Endodermal cell (in vitro differentiated cells): ENCODE data around the gene GCLC. TPM values are rescaled to one million over a fixed set of nuclear protein-coding genes. Genes with fewer than 3 reads are reported as not detected.

Experiments used
- DNase-seq: peaks from one replicate; pipeline ENCODE4 v3.0.0-alpha.2; 2017
- H3K27ac ChIP-seq: 2 replicates; pipeline ENCODE4 v1.5.1; 2013; ENCODE audit warnings: mild to moderate bottlenecking, low read depth, low read length, moderate library complexity
- H3K27me3 ChIP-seq: 2 replicates; pipeline ENCODE4 v1.6.1; 2013; ENCODE audit warnings: mild to moderate bottlenecking, low read length, moderate library complexity; ENCODE audit not compliant: insufficient read depth, control insufficient read depth, poor library complexity, severe bottlenecking
- H3K36me3 ChIP-seq: 2 replicates; pipeline ENCODE4 v1.7.0; 2013; ENCODE audit warnings: mild to moderate bottlenecking, low read length, moderate library complexity; ENCODE audit not compliant: control insufficient read depth, insufficient read depth
- H3K4me1 ChIP-seq: one replicate; pipeline ENCODE4 v1.7.0; 2013; ENCODE audit warnings: low read length; ENCODE audit not compliant: control insufficient read depth, insufficient read depth
- H3K4me3 ChIP-seq: 2 replicates; pipeline ENCODE4 v1.5.1; 2013; ENCODE audit warnings: mild to moderate bottlenecking, low read length, moderate library complexity
- H3K9ac ChIP-seq: 2 replicates; pipeline ENCODE4 v1.6.1; 2013; ENCODE audit warnings: mild to moderate bottlenecking, low read length, moderate library complexity; ENCODE audit not compliant: poor library complexity, severe bottlenecking; ENCODE audit errors: extremely low read depth
- H3K9me3 ChIP-seq: 2 replicates; pipeline ENCODE4 v1.6.1; 2013; ENCODE audit warnings: mild to moderate bottlenecking, low read length, moderate library complexity; ENCODE audit not compliant: control insufficient read depth
- H3K27ac Mint-ChIP-seq: 2 replicates; pipeline ENCODE4 v1.8.0; 2020; ENCODE audit warnings: mixed read lengths
- H3K27me3 Mint-ChIP-seq: 2 replicates; pipeline ENCODE4 v1.8.0; 2021; ENCODE audit warnings: mild to moderate bottlenecking, mixed read lengths; ENCODE audit not compliant: insufficient read depth
- H3K36me3 Mint-ChIP-seq: 2 replicates; pipeline ENCODE4 v1.8.0; 2020; ENCODE audit warnings: low read depth, mixed read lengths
- H3K4me1 Mint-ChIP-seq: 2 replicates; pipeline ENCODE4 v1.8.0; 2020; ENCODE audit warnings: mixed read lengths
- H3K4me3 Mint-ChIP-seq: 2 replicates; pipeline ENCODE4 v1.8.0; 2020; ENCODE audit warnings: mild to moderate bottlenecking, moderate library complexity, mixed read lengths
- H3K9me3 Mint-ChIP-seq: 2 replicates; pipeline ENCODE4 v1.8.0; 2020; ENCODE audit warnings: mild to moderate bottlenecking, mixed read lengths
- WGBS, 2 experiments: methylation state at CpG; one replicate each; pipeline versions ENCODE4 v1.1.5 to v1.1.7; 2013; ENCODE audit warnings: missing lambda C conversion rate in 2 of 2, mixed read lengths in 1 of 2; ENCODE audit not compliant: insufficient coverage in 1 of 2, insufficient read length in 1 of 2; 5-methylcytosine and 5-hydroxymethylcytosine counted together
- total RNA-seq, 2 donors: library from RNA; stranded (reverse); fragmentation: NEBNext Ultra II Directional in 1 of 2; extraction: Animal tissue kit (Norgen Biotek cat#: 25700) in 1 of 2; gene quantifications; 2 replicates in 1 of 2; 3 replicates in 1 of 2; pipeline ENCODE4 v1.2.1, GENCODE V29; 2021
- TF ChIP-seq, protein P1 (sequence below): fragments of 200-600 bp; sonication (generic); conservative IDR thresholded peaks from 2 replicates; pipeline ENCODE4 v1.5.0; 2021; ENCODE audit warnings: antibody characterized with exemption, mild to moderate bottlenecking

GCLC gene
- total RNA-seq, 2 donors from 2014 or later, result 44.7 to 57.7 TPM

- 100% methylated on average over 1 of the region's 1 CpG; no CpG with 5 or more reads in 1 of the 2 experiments for WGBS, 2 experiments
Measured at GRCh38 chr6:53461041-53461656, 83.8 kb downstream of the GCLC start.

GRCh38 chr6:53458105-53458866 is 86.6 kb downstream of the GCLC start:
- Mint-ChIP-seq H3K27me3 (peaks cover 7% of the 10 kb centered on the region), H3K27ac (no peak overlapping the region), H3K9me3 (peaks cover 2% of the 10 kb centered on the region), H3K4me1 (no peaks in the 10 kb centered on the region), H3K36me3 (no peaks in the 10 kb centered on the region), H3K4me3 (no peak overlapping the region)
- TF ChIP-seq, protein P1, sequence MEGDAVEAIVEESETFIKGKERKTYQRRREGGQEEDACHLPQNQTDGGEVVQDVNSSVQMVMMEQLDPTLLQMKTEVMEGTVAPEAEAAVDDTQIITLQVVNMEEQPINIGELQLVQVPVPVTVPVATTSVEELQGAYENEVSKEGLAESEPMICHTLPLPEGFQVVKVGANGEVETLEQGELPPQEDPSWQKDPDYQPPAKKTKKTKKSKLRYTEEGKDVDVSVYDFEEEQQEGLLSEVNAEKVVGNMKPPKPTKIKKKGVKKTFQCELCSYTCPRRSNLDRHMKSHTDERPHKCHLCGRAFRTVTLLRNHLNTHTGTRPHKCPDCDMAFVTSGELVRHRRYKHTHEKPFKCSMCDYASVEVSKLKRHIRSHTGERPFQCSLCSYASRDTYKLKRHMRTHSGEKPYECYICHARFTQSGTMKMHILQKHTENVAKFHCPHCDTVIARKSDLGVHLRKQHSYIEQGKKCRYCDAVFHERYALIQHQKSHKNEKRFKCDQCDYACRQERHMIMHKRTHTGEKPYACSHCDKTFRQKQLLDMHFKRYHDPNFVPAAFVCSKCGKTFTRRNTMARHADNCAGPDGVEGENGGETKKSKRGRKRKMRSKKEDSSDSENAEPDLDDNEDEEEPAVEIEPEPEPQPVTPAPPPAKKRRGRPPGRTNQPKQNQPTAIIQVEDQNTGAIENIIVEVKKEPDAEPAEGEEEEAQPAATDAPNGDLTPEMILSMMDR, result no peak
- Histone ChIP-seq H3K4me3 (no peak overlapping the region), H3K27ac (no peak overlapping the region), H3K36me3 (no peaks in the 10 kb centered on the region), H3K9me3 (peaks cover 7% of the 10 kb centered on the region), H3K27me3 (peaks cover 5% of the 10 kb centered on the region), H3K4me1 (no peaks in the 10 kb centered on the region), H3K9ac (no peak overlapping the region)
- DNase-seq, result no peak
- WGBS, 2 experiments, result 89 to 100% methylated on average over 1 to 3 of the region's 3 CpGs

More at GRCh38 chr6:53461041-53461656, 83.8 kb downstream of the GCLC start:
- no peaks in the 10 kb centered on the region for H3K36me3 Mint-ChIP-seq
- H3K4me3 Mint-ChIP-seq, result no peak overlapping the region
- H3K9me3 Mint-ChIP-seq, result no peaks in the 10 kb centered on the region
- Histone ChIP-seq H3K9me3 (no peaks in the 10 kb centered on the region), H3K9ac (no peak overlapping the region), H3K27ac (no peak overlapping the region), H3K4me3 (no peak overlapping the region), H3K36me3 (no peaks in the 10 kb centered on the region), H3K4me1 (no peaks in the 10 kb centered on the region), H3K27me3 (peaks cover 5% of the 10 kb centered on the region)
- H3K4me1 Mint-ChIP-seq, result peaks cover 2% of the 10 kb centered on the region
- DNase-seq, result no peak
- TF ChIP-seq, protein P1, result no peak
- H3K27me3 Mint-ChIP-seq, result peaks cover 7% of the 10 kb centered on the region
- H3K27ac Mint-ChIP-seq, result no peak overlapping the region

DNA sequence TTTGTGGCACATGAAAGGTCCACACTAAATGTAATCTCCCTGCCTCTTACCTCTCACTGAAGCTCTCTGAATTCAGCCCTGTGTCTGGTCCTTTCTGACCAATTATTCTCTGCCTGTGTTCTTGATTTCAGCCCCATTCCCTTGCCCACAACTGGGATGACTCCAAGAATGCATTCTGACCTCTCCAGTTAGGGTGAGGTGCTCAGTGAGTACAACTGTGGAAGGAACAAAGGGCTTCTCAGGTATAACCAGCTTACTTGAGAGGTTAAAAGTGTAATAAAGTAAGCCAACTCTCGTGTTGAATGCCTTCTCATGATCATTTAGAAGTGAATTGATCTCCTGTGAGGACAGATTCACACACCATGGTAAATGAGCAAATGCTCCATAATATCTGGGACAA is 88.1 kb downstream of the GCLC start:
- TF ChIP-seq, protein P1, result no peak
- Mint-ChIP-seq H3K4me3 (no peak overlapping the region), H3K27ac (no peak overlapping the region), H3K36me3 (no peaks in the 10 kb centered on the region), H3K4me1 (no peaks in the 10 kb centered on the region), H3K9me3 (peaks cover 2% of the 10 kb centered on the region), H3K27me3 (no peaks in the 10 kb centered on the region)
- peaks cover 7% of the 10 kb centered on the region for H3K9me3 ChIP-seq
- no peak overlapping the region for H3K9ac ChIP-seq
- H3K4me1 ChIP-seq, result no peaks in the 10 kb centered on the region
- H3K4me3 ChIP-seq, result no peak overlapping the region
- H3K27ac ChIP-seq, result no peak overlapping the region
- WGBS, 2 experiments, result 79% methylated on average over 1 of the region's 1 CpG; no CpG with 5 or more reads in 1 of the 2 experiments
- no peaks in the 10 kb centered on the region for H3K36me3 ChIP-seq
- H3K27me3 ChIP-seq, result peaks cover 2% of the 10 kb centered on the region
- no peak for DNase-seq
